SK-N-SH (cell line): ENCODE data around the gene TMX1. TPM values are rescaled to one million over a fixed set of nuclear protein-coding genes. Genes with fewer than 3 reads are reported as not detected.

ENCODE experiments used
- CTCF ChIA-PET: fragments of 300-600, 350-600 bp; formaldehyde crosslinking; extraction: SDS; loops from one replicate; lab custom pipeline; 2021; lab: Yijun Ruan, JAX
- POLR2A ChIA-PET: fragments of 350-600 bp; sonication (Branson Sonifier 250); formaldehyde crosslinking; extraction: SDS; loops from one replicate; lab custom pipeline; 2020; ENCODE audit warnings: antibody characterized with exemption, inconsistent platforms; lab: Yijun Ruan, JAX
- DNase-seq: peaks from one replicate; pipeline ENCODE4 v3.0.0; 2012
- H2AFZ ChIP-seq: fragments of 200-600 bp; sonication (generic); 2 replicates; pipeline ENCODE4 v1.8.1; 2016; ENCODE audit warnings: antibody characterized with exemption, mild to moderate bottlenecking, low read depth
- H3F3A ChIP-seq: fragments of 200-600 bp; sonication (generic); replicated peaks from 2 replicates; pipeline ENCODE3; 2016; ENCODE audit warnings: antibody characterized with exemption, mild to moderate bottlenecking; ENCODE audit not compliant: insufficient read depth
- H3K27ac ChIP-seq, 2 experiments: fragments of 200-500 bp in 1 of 2; fragments of 200-600 bp in 1 of 2; sonication (Bioruptor generic) in 1 of 2; sonication (generic), shearing (Covaris generic) in 1 of 2; 2 replicates each; pipeline versions ENCODE4 v1.5.1 to v1.6.1; 2014 to 2016; ENCODE audit warnings: low read depth in 2 of 2, inconsistent platforms in 1 of 2, low read length in 1 of 2, mild to moderate bottlenecking in 1 of 2, mixed read lengths in 1 of 2
- H3K27me3 ChIP-seq: fragments of 200-600 bp; sonication (generic), shearing (Covaris generic); 2 replicates; pipeline ENCODE4 v1.6.1; 2016; ENCODE audit warnings: mixed run types; ENCODE audit not compliant: insufficient read depth
- H3K36me3 ChIP-seq, 2 experiments: fragments of 200-500 bp in 1 of 2; fragments of 200-600 bp in 1 of 2; sonication (Bioruptor generic) in 1 of 2; sonication (generic) in 1 of 2; replicated peaks in 1 of 2; 2 replicates each; pipeline versions ENCODE3 to v1.5.1; 2014 to 2016; ENCODE audit warnings: low read length in 1 of 2, mild to moderate bottlenecking in 1 of 2; ENCODE audit not compliant: insufficient read depth in 2 of 2, control insufficient read depth in 1 of 2
- H3K4me1 ChIP-seq, 2 experiments: fragments of 200-500 bp in 1 of 2; fragments of 200-600 bp in 1 of 2; sonication (Bioruptor generic) in 1 of 2; sonication (generic), shearing (Covaris generic) in 1 of 2; 2 replicates each; pipeline versions ENCODE4 v1.5.1 to v1.6.1; 2014 to 2016; ENCODE audit warnings: low read depth in 1 of 2, low read length in 1 of 2, mixed run types in 1 of 2; ENCODE audit not compliant: insufficient read depth in 2 of 2, control insufficient read depth in 1 of 2
- H3K4me2 ChIP-seq: fragments of 200-600 bp; sonication (generic), shearing (Covaris generic); 2 replicates; pipeline ENCODE4 v1.6.1; 2017; ENCODE audit warnings: mixed run types
- H3K4me3 ChIP-seq, 2 experiments: fragments of 200-500 bp in 1 of 2; fragments of 200-600 bp in 1 of 2; sonication (Bioruptor generic) in 1 of 2; sonication (generic), shearing (Covaris generic) in 1 of 2; 2 replicates each; pipeline versions ENCODE4 v1.5.1 to v1.8.1; 2014 to 2016; ENCODE audit warnings: low read depth in 2 of 2, inconsistent platforms in 1 of 2, low read length in 1 of 2, mild to moderate bottlenecking in 1 of 2, mixed read lengths in 1 of 2, moderate library complexity in 1 of 2
- H3K79me2 ChIP-seq: fragments of 200-600 bp; sonication (generic); 2 replicates; pipeline ENCODE4 v1.8.1; 2017; ENCODE audit warnings: mild to moderate bottlenecking; ENCODE audit not compliant: insufficient read depth
- H3K9ac ChIP-seq: fragments of 200-600 bp; sonication (generic); 2 replicates; pipeline ENCODE4 v1.6.1; 2017; ENCODE audit warnings: mixed run types
- H3K9me2 ChIP-seq: fragments of 200-600 bp; sonication (generic); 2 replicates; pipeline ENCODE4 v1.6.1; 2017; ENCODE audit warnings: mixed run types
- H3K9me3 ChIP-seq: fragments of 200-600 bp; sonication (generic); 2 replicates; pipeline ENCODE4 v1.6.1; 2017; ENCODE audit warnings: mixed run types, mild to moderate bottlenecking, moderate library complexity
- H4K20me1 ChIP-seq: fragments of 200-600 bp; sonication (generic); 2 replicates; pipeline ENCODE4 v1.6.1; 2017; ENCODE audit warnings: mild to moderate bottlenecking, mixed run types; ENCODE audit not compliant: insufficient read depth
- EP300 ChIP-seq, 2 experiments: IDR thresholded peaks; 2 replicates each; pipeline versions ENCODE4 v1.4.0 to v1.6.1; 2012; ENCODE audit warnings: borderline replicate concordance in 1 of 2, low read depth in 1 of 2, low read length in 1 of 2
- EZH2phosphoT487 ChIP-seq: fragments of 200-600 bp; sonication (generic); IDR thresholded peaks from 2 replicates; pipeline ENCODE4 v1.6.1; 2017; ENCODE audit warnings: low read depth, mixed run types, mild to moderate bottlenecking, antibody characterized with exemption, moderate library complexity, borderline replicate concordance
- FOSL2 ChIP-seq: IDR thresholded peaks from 2 replicates; pipeline ENCODE4 v1.4.0; 2012; ENCODE audit warnings: low read depth, mild to moderate bottlenecking, moderate library complexity, borderline replicate concordance
- GABPA ChIP-seq: IDR thresholded peaks from 2 replicates; pipeline ENCODE4 v1.4.0; 2012; ENCODE audit warnings: low read depth, mild to moderate bottlenecking
- GATA2 ChIP-seq: sonication (generic); formaldehyde crosslinking; IDR thresholded peaks from 2 replicates; pipeline ENCODE4 v1.5.0; 2020; ENCODE audit warnings: mild to moderate bottlenecking, missing genetic modification reagents
- IRF3 ChIP-seq: fragments of 150-350 bp; IDR thresholded peaks from 2 replicates; pipeline ENCODE4 v1.6.1; 2016; ENCODE audit warnings: mild to moderate bottlenecking, low read depth, low read length
- JUND ChIP-seq: IDR thresholded peaks from 2 replicates; pipeline ENCODE4 v1.4.0; 2012
- MXI1 ChIP-seq: IDR thresholded peaks from 2 replicates; pipeline ENCODE4 v1.6.1; 2012; ENCODE audit warnings: mild to moderate bottlenecking, low read depth, low read length, improper control_type of control experiment
- NRF1 ChIP-seq: IDR thresholded peaks from 2 replicates; pipeline ENCODE4 v1.6.1; 2012; ENCODE audit warnings: low read depth, mild to moderate bottlenecking, low read length
- PBX3 ChIP-seq: IDR thresholded peaks from 2 replicates; pipeline ENCODE4; 2012
- POLR2AphosphoS5 ChIP-seq: IDR thresholded peaks from 2 replicates; pipeline ENCODE4 v1.6.1; 2012; ENCODE audit warnings: low read depth, low read length
- RAD21 ChIP-seq: IDR thresholded peaks from 2 replicates; pipeline ENCODE4 v1.6.1; 2012; ENCODE audit warnings: mild to moderate bottlenecking, low read length
- REST ChIP-seq: IDR thresholded peaks from 2 replicates; pipeline ENCODE4 v1.6.1; 2012; ENCODE audit warnings: mild to moderate bottlenecking, low read depth, low read length, moderate library complexity
- RXRA ChIP-seq: IDR thresholded peaks from 2 replicates; pipeline ENCODE4 v1.4.0; 2012; ENCODE audit warnings: low read depth, mild to moderate bottlenecking, borderline replicate concordance
- TEAD4 ChIP-seq: IDR thresholded peaks from 2 replicates; pipeline ENCODE4 v1.4.0; 2012; ENCODE audit warnings: mild to moderate bottlenecking, borderline replicate concordance; ENCODE audit not compliant: insufficient read depth
- USF2 ChIP-seq: fragments of 150-350 bp; IDR thresholded peaks from 2 replicates; pipeline ENCODE4 v1.6.1; 2017; ENCODE audit warnings: antibody characterized with exemption, low read length, low read depth, borderline replicate concordance
- WGBS: methylation state at CpG from one replicate; pipeline ENCODE4 v1.1.6; 2017; ENCODE audit warnings: low lambda C conversion rate; 5-methylcytosine and 5-hydroxymethylcytosine counted together
- polyA plus RNA-seq, 3 experiments: library from polyadenylated mRNA; depleted of rRNA; stranded (reverse); fragments of >200 nt; gene quantifications; 2 replicates each; pipeline ENCODE4 v1.2.3, GENCODE V29; 2012

The TMX1 gene
- polyA plus RNA-seq, 1 of the 3 experiments (the other 2 are of a cell fraction) = 16.1 TPM

GRCh38 chr14:51202914-51203665, 37.0 kb upstream of the TMX1 start:
- Histone ChIP-seq H3K27ac (no peak overlapping the region), H3K9ac (no peak overlapping the region), H2AFZ (no peak overlapping the region), H3K79me2 (no peaks in the 10 kb centered on the region), H3K4me3 (no peak overlapping the region), H4K20me1 (no peaks in the 10 kb centered on the region), H3K4me1 (peaks cover 0 to 13% of the 10 kb centered on the region in 2 experiments; a peak in 2 of 4 replicates), H3K9me2 (no peaks in the 10 kb centered on the region; the same call in 1 of the 2 replicates), H3K36me3 (no peaks in the 10 kb centered on the region), H3F3A (no peaks in the 10 kb centered on the region), H3K4me2 (no peak overlapping the region), H3K27me3 (0 out of 2 replicates have a peak, but pooled peaks cover 8% of the 10 kb centered on the region), H3K9me3 (no peaks in the 10 kb centered on the region)
- no peak for TF ChIP-seq USF2
- no peak for TF ChIP-seq PBX3
- no peak for TF ChIP-seq REST
- TF ChIP-seq RAD21 = no peak
- TF ChIP-seq EP300 (IDR thresholded peaks at IDR 0.05; ENCODE audit: borderline replicate concordance in 1 of 2, low read depth in 1 of 2, low read length in 1 of 2) = no peak
- no peak for TF ChIP-seq FOSL2
- TF ChIP-seq EZH2phosphoT487 = no peak
- TF ChIP-seq GABPA = no peak
- no peak for TF ChIP-seq IRF3
- no peak for TF ChIP-seq POLR2AphosphoS5
- TF ChIP-seq NRF1 = no peak
- no peak for TF ChIP-seq MXI1
- TF ChIP-seq JUND = no peak
- no peak for TF ChIP-seq TEAD4
- no peak for TF ChIP-seq RXRA
- no peak for TF ChIP-seq GATA2
- 68% methylated on average over 5 of the region's 5 CpGs for WGBS
- ChIA-PET POLR2A (no interaction called here), CTCF (interaction anchor here (0.6 to 1.3 kb wide), 6 partner anchors 9 to 248 kb away, joined by 3 to 4 read pairs (median 3); no protein-coding TSS in a partner anchor)
- DNase-seq = no peak
